Duodenal mucosa (tissue), 2 donors: ENCODE data around the gene FAM222A.

Experiments
- H3K27ac ChIP-seq: one replicate; pipeline ENCODE4 v1.7.0; 2013; ENCODE audit warnings: low read depth, low read length
- H3K27me3 ChIP-seq, 2 donors: one replicate each; pipeline ENCODE4 v1.7.0; 2013; ENCODE audit warnings: low read length in 2 of 2, control low read depth in 1 of 2; ENCODE audit not compliant: insufficient read depth in 2 of 2, control insufficient read depth in 1 of 2
- H3K36me3 ChIP-seq, 2 donors: one replicate each; pipeline ENCODE4 v1.7.0; 2013; ENCODE audit warnings: low read length in 2 of 2, control low read depth in 1 of 2; ENCODE audit not compliant: insufficient read depth in 2 of 2, control insufficient read depth in 1 of 2
- H3K4me1 ChIP-seq, 2 donors: one replicate each; pipeline ENCODE4 v1.7.0; 2013; ENCODE audit warnings: low read length in 2 of 2, control low read depth in 1 of 2; ENCODE audit not compliant: insufficient read depth in 2 of 2, control insufficient read depth in 1 of 2
- H3K4me3 ChIP-seq, 2 donors: one replicate each; pipeline ENCODE4 v1.7.0; 2013; ENCODE audit warnings: low read length in 2 of 2, low read depth in 1 of 2
- H3K9ac ChIP-seq, 2 donors: one replicate each; pipeline ENCODE4 v1.7.0; 2013; ENCODE audit warnings: low read length in 2 of 2, low read depth in 1 of 2
- H3K9me3 ChIP-seq, 2 donors: one replicate each; pipeline ENCODE4 v1.7.0; 2013; ENCODE audit warnings: low read length in 2 of 2, control low read depth in 1 of 2; ENCODE audit not compliant: control insufficient read depth in 1 of 2

Gene FAM222A

DNA sequence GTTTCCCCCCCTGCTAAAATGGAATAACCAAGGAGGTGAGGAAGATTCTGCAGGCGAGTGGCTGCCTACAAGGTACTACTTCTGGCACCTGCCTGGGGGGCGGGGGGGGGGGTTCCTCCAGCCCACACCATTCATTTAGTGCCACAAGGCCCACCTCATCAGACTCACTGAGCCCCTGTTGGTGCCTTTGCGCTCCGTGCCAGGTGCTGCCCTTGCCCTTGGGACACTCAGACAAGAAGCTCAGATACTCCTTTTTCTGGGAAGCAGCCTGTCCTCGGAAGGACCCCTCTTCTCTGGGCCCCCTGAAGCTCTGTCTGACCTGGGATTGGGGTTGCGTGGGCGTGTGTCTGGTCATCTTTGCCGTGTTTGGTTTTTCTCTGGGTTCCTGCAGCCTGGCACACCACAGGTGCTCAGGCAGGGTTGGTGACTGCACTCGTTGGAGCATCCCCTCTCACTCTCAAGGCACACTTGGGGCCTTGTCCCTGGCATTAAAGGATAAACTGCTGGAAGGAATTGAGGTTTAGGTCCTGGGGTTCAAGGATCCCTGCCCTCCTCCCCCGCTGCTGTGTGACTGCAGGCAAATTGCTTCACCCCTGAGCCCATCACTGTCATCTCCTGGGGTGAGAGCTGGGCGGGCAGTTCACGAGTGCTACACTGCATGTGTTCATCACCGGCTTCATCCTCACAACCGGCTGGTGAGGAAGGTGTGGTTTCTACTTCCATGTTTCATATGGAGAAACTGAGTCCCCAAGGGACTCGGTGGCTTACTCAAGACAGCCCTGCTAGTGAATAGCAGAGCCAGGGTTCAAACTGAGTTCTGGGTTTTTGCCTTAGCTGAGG lies 16.9 kb downstream of the FAM222A start:
- Histone ChIP-seq H3K9ac (no peak overlapping the region), H3K4me1 (peaks cover 33 to 35% of the 10 kb centered on the region in 2 donors), H3K27me3 (no peaks in the 10 kb centered on the region), H3K9me3 (no peaks in the 10 kb centered on the region), H3K4me3 (no peak overlapping the region), H3K36me3 (no peaks in the 10 kb centered on the region), H3K27ac (no peak overlapping the region)

DNA sequence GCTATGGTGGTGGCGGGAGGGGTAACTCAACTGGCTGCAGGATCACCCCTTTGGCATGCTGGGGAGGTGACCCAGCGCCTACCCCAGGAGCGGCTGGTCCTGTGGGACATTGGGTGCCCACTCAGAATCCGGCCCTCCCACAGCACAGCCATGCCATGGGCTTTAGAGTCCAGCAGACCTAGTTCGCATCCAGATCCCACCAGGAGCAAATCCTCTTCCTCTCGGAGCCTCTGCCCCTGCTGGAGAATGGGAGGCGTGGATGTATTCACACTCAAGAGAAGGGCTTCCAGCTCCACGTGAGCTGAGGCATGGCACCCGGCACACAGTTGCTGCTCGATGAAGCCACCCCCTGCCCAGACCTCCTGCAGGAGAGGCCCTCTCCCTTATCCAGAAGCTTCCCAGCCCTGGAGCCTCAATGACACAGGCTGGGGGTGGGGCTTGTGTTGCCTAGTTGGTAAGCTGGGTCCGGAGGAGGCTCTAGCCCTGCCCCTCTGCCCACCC lies 17.7 kb downstream of the FAM222A start:
- Histone ChIP-seq H3K9me3 (no peaks in the 10 kb centered on the region), H3K4me1 (peaks cover 32 to 35% of the 10 kb centered on the region in 2 donors), H3K9ac (no peak overlapping the region), H3K36me3 (no peaks in the 10 kb centered on the region), H3K27me3 (no peaks in the 10 kb centered on the region), H3K27ac (no peak overlapping the region), H3K4me3 (no peak overlapping the region)

DNA sequence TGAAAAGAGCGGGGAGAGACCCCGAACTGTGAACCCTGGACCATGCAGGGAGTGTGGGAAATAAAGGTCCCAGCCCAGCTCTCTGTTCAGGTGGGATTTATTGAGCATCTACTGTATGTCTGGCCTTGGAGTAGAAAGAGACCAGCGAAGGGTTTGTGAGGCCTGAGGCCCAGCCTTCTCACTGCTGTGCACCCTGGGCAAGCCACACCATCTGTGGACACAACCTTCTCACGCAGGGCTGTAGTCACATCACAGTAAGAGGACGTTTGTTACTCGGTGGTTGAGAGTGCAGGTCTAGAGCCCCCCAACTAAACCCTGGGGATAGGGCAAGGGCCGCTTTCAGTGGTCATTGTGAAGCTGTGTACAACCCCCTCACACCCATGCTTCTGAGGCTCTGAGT lies 18.2 kb downstream of the FAM222A start:
- Histone ChIP-seq H3K36me3 (no peaks in the 10 kb centered on the region), H3K9ac (no peak overlapping the region), H3K27ac (no peak overlapping the region), H3K27me3 (no peaks in the 10 kb centered on the region), H3K4me3 (no peak overlapping the region), H3K9me3 (no peaks in the 10 kb centered on the region), H3K4me1 (peaks cover 27 to 32% of the 10 kb centered on the region in 2 donors)

DNA sequence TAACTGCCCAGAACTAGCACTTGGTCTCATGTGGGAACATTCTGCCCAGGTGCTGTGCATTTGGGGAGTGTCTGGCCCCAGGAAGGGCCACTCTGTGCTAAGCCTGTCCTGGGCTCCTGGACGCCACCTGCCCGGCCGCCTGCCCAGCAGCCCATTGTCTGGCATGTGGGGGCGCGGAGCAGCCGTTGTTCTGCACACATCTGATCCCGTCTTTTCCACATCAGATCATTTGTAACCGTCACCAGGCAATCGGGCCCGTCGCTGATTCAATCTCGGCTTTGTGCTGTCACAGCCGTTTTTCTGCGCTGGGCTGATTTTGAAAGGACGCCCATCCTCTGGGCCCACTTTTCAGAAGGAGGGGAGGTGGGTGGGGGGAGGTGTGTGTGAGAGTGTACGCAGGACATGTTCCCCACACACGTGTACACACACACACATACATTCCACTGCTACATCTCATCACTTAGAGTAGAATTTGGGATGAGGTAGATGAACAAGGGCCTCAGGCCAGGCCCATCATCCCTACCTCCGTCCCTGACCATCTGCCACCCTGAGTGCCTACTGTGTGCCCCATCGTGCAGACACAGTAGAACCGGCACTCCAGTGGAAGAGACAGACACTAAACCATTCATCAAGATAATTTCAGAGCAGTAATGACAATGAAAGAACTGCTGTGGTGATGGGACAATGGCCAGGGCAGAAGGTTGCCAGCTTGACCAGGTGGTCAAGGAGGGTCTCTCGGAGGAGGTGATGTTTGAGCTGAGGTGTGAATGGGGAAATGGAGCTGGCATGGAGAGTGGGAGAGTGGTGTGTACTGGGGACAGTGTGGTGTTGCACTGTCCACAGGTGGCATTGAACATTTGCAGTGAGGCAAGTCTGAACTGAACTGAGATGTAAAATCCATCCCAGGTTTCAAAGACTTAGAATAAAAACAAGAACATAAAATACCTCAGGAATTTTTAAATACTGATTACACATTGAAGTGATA lies 19.0 kb downstream of the FAM222A start:
- Histone ChIP-seq H3K9ac (no peak overlapping the region), H3K27ac (no peak overlapping the region), H3K27me3 (no peaks in the 10 kb centered on the region), H3K36me3 (no peaks in the 10 kb centered on the region), H3K4me1 (peaks cover 27 to 32% of the 10 kb centered on the region in 2 donors), H3K4me3 (no peak overlapping the region), H3K9me3 (no peaks in the 10 kb centered on the region)

DNA sequence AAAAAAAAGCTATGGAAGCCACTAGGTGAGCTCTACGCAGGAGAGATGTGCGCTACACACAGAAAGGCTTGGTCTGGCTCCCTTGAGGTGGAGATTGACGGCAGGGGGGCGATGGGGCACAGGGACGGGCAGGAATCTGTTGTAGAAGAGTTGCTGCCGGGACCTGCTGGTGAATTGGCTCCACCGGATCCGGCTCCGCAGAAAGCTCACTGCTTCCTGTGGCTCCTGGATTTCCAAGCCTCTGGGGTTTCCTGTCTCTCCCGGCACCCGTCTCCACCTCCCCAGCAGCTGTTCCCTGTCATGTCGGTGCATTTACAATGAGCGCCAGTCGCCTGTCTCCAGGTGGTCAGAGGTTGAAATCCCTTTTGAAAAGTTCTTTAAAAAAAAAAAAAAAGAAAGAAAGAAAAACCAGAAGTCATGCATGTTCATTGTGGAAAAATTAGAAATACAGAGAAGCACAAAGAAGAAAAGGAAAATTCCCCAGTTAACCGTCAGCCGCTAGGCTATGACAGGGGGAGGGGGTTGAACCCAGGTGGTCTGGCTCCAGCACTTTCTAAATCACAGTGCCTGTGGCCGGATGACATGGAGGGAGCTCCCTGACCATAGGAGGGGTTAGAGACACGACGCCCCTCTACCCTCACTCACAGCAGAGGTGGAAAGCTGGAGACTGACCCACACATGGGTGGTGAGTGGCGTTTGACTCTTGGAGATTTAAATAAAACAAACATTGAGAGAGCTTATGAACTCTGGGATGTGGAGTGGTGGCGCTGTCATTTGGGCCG lies 20.8 kb downstream of the FAM222A start:
- H3K36me3 ChIP-seq, result no peaks in the 10 kb centered on the region
- H3K27ac ChIP-seq, result no peak overlapping the region
- no peaks in the 10 kb centered on the region for H3K27me3 ChIP-seq
- peaks cover 42 to 48% of the 10 kb centered on the region in 2 donors for H3K4me1 ChIP-seq
- H3K4me3 ChIP-seq, result no peak overlapping the region
- no peaks in the 10 kb centered on the region for H3K9me3 ChIP-seq
- H3K9ac ChIP-seq, result no peak overlapping the region

DNA sequence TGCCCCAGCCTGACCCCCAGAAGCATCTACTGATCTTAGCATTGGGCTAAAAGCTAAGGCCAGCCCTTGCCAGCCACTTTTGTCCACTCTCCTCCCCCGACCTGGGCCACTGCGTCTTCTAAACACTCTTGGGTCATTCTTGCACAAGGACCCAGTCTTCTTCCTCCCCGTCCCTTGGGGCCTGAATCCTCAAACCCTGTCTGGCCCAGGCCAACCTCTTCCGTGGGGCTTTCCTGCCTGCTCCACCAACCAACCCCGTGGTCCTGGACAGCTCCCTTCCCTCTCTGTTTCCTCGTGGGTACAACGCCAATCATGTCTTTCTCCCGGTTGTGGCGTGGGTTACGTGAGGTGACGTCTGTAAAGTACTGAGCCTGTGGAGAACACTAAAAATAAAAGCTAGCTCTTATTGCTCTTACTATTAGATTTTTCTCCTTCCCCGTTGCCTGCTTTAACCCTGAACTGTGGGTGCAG lies 21.5 kb downstream of the FAM222A start:
- Histone ChIP-seq H3K4me3 (no peak overlapping the region), H3K27ac (no peak overlapping the region), H3K4me1 (peaks cover 49 to 55% of the 10 kb centered on the region in 2 donors), H3K9me3 (no peaks in the 10 kb centered on the region), H3K27me3 (no peaks in the 10 kb centered on the region), H3K9ac (no peak overlapping the region), H3K36me3 (no peaks in the 10 kb centered on the region)

DNA sequence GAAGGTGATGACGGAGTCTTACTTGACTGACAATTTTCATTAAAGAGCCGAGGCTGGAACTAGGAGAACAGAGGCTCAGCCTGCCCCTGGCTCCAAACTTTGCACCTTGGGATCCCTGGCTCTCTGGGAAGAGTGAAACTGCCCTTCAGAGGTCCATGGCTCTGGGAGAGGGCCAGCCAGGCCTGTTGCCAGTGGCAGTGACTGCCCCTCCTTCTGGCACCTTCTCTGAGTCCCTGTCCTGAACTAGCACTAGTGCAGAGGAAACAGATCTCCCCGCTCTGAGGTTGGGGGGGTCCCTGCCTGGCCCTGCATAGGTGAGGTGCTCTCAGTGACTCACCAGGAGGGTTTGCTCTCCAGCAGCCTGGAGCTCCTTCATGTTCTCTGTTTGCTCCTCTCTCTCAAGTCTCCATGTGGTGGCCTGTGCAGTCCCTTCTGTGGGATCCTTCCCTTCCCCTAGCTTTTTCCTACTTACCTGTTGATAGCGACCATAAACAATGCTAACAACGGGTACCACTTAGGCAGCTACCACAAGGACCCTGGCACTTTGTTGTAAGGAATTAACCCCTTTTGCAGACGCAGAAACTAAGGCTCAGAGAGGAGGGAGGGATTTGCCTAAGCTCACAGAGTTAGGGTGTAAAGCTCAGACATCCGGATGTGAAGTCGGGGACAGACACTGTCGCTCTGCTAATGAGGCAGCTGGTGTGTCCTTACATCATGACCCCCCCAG lies 22.4 kb downstream of the FAM222A start:
- no peaks in the 10 kb centered on the region for H3K9me3 ChIP-seq
- H3K4me3 ChIP-seq, result no peak overlapping the region
- H3K27me3 ChIP-seq, result no peaks in the 10 kb centered on the region
- H3K36me3 ChIP-seq, result no peaks in the 10 kb centered on the region
- no peak overlapping the region for H3K27ac ChIP-seq
- H3K4me1 ChIP-seq, result peaks cover 58 to 64% of the 10 kb centered on the region in 2 donors
- no peak overlapping the region for H3K9ac ChIP-seq

DNA sequence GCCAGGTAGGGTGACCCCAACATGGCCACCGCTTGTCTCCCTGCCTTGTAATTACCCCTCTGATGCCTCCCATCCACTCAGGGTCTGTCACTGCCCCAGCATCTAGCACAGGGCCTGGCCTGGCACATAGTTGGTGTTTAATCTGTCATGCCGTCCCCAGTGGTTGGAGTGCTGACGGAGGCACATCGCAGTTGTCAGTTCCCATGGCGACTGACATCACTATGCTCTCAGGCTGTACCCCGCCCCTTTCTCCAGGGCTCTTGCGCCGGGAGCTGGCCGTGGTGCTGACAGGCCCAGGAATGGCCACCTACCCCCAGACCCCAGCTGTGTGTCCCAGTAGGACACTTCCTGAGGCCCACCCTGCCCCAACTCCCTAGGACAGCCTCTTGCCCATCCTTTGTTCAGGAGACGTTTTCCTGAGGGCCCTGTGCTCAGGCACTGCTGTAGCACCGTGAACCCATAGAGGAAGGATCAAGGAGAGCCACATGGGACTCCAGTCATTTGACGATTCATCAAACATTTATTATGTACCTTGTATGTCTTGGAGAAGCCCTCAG lies 23.0 kb downstream of the FAM222A start:
- H3K4me3 ChIP-seq, result no peak overlapping the region
- H3K4me1 ChIP-seq, result peaks cover 62 to 70% of the 10 kb centered on the region in 2 donors
- H3K36me3 ChIP-seq, result no peaks in the 10 kb centered on the region
- no peak overlapping the region for H3K27ac ChIP-seq
- H3K27me3 ChIP-seq, result no peaks in the 10 kb centered on the region
- no peaks in the 10 kb centered on the region for H3K9me3 ChIP-seq
- H3K9ac ChIP-seq, result no peak overlapping the region

DNA sequence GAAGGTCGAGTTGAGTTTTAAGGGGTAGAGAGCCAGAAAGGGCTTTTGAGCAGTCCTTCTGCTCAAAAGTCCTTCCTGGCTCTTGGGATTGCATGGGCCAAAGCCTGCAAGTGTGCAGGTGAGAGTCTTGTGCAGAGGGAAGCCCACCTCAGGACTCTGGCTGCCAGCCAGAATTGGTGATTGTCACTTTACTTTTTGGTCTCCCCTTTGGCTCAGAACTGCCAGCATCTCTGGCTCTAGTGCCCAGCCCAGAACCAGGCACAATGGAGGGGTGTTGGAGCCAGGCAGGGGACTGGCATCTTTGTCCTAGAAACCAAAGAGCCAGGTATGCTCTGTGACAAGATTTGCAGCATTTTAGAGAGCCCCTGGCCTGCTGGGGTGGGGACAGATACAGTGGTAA lies 23.5 kb downstream of the FAM222A start:
- Histone ChIP-seq H3K9ac (no peak overlapping the region), H3K4me3 (no peak overlapping the region), H3K27me3 (no peaks in the 10 kb centered on the region), H3K36me3 (no peaks in the 10 kb centered on the region), H3K27ac (no peak overlapping the region), H3K4me1 (peaks cover 67 to 75% of the 10 kb centered on the region in 2 donors), H3K9me3 (no peaks in the 10 kb centered on the region)
